Measurements from ENCODE around the gene SV2B. TPM values are rescaled to one million over a fixed set of nuclear protein-coding genes. Genes with fewer than 3 reads are reported as not detected.

The SV2B gene
- total and polyA plus RNA-seq, 9 of the 15 experiments (the other 6 are each of a cell fraction or from before 2014, with no cell fraction given) = 0.01 to 0.25 (median 0.11) TPM

DNA sequence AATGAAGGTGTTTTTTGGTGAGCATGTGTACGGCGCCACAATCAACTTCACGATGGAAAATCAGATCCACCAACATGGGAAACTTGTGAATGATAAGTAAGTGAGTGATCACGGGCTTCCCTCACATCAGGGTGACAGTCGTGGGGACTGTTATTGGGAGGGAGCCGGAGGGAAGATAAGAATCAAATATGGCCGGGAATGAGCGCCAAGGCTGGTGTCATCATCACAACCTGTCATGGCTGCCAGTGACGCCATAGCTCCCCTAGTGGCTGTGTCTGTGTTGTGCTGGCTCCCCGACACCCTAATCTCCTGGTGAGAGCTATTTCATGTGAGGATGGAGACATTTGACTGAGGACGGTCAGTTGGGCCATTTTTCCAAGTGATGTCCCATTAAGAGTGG is 168.5 kb downstream of the SV2B start (continued):
- TF ChIP-seq, protein P1, sequence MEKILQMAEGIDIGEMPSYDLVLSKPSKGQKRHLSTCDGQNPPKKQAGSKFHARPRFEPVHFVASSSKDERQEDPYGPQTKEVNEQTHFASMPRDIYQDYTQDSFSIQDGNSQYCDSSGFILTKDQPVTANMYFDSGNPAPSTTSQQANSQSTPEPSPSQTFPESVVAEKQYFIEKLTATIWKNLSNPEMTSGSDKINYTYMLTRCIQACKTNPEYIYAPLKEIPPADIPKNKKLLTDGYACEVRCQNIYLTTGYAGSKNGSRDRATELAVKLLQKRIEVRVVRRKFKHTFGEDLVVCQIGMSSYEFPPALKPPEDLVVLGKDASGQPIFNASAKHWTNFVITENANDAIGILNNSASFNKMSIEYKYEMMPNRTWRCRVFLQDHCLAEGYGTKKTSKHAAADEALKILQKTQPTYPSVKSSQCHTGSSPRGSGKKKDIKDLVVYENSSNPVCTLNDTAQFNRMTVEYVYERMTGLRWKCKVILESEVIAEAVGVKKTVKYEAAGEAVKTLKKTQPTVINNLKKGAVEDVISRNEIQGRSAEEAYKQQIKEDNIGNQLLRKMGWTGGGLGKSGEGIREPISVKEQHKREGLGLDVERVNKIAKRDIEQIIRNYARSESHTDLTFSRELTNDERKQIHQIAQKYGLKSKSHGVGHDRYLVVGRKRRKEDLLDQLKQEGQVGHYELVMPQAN (IDR thresholded peaks at IDR 0.05; ENCODE audit: borderline replicate concordance) = no peak
- TF ChIP-seq HMG20A (CRISPR knock-in tag; conservative IDR thresholded peaks at IDR 0.05) = no peak
- no peak for TF ChIP-seq SRSF3 (IDR thresholded peaks at IDR 0.05; ENCODE audit: insufficient read depth, low read length)
- TF ChIP-seq RBM15 (IDR thresholded peaks at IDR 0.05; ENCODE audit: insufficient read depth, low read length) = no peak
- TF ChIP-seq POLR2G (IDR thresholded peaks at IDR 0.05; ENCODE audit: low read depth, low read length) = no peak
- TF ChIP-seq ZFX (CRISPR knock-in tag; IDR thresholded peaks at IDR 0.05) = no peak
- no peak for TF ChIP-seq SRSF9 (IDR thresholded peaks at IDR 0.05; ENCODE audit: borderline replicate concordance, low read depth, low read length)
- TF ChIP-seq XRCC4 (IDR thresholded peaks at IDR 0.05; ENCODE audit: extremely low read depth, insufficient read depth, insufficient read length) = no peak
- TF ChIP-seq STAT5B (CRISPR knock-in tag; IDR thresholded peaks at IDR 0.05) = no peak
- TF ChIP-seq FOSL1 (tag; conservative IDR thresholded peaks at IDR 0.05) = no peak
- TF ChIP-seq, protein P2, sequence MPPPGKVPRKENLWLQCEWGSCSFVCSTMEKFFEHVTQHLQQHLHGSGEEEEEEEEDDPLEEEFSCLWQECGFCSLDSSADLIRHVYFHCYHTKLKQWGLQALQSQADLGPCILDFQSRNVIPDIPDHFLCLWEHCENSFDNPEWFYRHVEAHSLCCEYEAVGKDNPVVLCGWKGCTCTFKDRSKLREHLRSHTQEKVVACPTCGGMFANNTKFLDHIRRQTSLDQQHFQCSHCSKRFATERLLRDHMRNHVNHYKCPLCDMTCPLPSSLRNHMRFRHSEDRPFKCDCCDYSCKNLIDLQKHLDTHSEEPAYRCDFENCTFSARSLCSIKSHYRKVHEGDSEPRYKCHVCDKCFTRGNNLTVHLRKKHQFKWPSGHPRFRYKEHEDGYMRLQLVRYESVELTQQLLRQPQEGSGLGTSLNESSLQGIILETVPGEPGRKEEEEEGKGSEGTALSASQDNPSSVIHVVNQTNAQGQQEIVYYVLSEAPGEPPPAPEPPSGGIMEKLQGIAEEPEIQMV (tag; conservative IDR thresholded peaks at IDR 0.05; ENCODE audit: low read depth) = no peak
- no peak for TF ChIP-seq ZNF212 (CRISPR knock-in tag; IDR thresholded peaks at IDR 0.05)
- TF ChIP-seq NR2C1 (IDR thresholded peaks at IDR 0.05) = no peak
- no peak for TF ChIP-seq NR2C1 (tag; IDR thresholded peaks at IDR 0.05)
- TF ChIP-seq, protein P3, sequence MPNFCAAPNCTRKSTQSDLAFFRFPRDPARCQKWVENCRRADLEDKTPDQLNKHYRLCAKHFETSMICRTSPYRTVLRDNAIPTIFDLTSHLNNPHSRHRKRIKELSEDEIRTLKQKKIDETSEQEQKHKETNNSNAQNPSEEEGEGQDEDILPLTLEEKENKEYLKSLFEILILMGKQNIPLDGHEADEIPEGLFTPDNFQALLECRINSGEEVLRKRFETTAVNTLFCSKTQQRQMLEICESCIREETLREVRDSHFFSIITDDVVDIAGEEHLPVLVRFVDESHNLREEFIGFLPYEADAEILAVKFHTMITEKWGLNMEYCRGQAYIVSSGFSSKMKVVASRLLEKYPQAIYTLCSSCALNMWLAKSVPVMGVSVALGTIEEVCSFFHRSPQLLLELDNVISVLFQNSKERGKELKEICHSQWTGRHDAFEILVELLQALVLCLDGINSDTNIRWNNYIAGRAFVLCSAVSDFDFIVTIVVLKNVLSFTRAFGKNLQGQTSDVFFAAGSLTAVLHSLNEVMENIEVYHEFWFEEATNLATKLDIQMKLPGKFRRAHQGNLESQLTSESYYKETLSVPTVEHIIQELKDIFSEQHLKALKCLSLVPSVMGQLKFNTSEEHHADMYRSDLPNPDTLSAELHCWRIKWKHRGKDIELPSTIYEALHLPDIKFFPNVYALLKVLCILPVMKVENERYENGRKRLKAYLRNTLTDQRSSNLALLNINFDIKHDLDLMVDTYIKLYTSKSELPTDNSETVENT (CRISPR knock-in tag; IDR thresholded peaks at IDR 0.05) = no peak
- peak; percentile 38; the same call in 1 of the 2 replicates for TF ChIP-seq TARDBP (IDR thresholded peaks at IDR 0.05)
- no peak for TF ChIP-seq ZNF830 (CRISPR knock-in tag; IDR thresholded peaks at IDR 0.05)
- no peak for TF ChIP-seq MAX (CRISPR knock-in tag; IDR thresholded peaks at IDR 0.05)
- TF ChIP-seq, protein P4, sequence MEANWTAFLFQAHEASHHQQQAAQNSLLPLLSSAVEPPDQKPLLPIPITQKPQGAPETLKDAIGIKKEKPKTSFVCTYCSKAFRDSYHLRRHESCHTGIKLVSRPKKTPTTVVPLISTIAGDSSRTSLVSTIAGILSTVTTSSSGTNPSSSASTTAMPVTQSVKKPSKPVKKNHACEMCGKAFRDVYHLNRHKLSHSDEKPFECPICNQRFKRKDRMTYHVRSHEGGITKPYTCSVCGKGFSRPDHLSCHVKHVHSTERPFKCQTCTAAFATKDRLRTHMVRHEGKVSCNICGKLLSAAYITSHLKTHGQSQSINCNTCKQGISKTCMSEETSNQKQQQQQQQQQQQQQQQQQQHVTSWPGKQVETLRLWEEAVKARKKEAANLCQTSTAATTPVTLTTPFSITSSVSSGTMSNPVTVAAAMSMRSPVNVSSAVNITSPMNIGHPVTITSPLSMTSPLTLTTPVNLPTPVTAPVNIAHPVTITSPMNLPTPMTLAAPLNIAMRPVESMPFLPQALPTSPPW (CRISPR knock-in tag; IDR thresholded peaks at IDR 0.05) = no peak
- TF ChIP-seq EGR1 (conservative IDR thresholded peaks at IDR 0.05) = no peak
- peak; percentile 93 for TF ChIP-seq ATF3 (IDR thresholded peaks at IDR 0.05)
- peak; percentile 71; the same call in 1 of the 2 replicates for TF ChIP-seq ATF3 (CRISPR knock-in tag; conservative IDR thresholded peaks at IDR 0.05)

Measured in K562 (cell line).